HG03196 (cell line): Measurements from ENCODE around the gene UBE2V1.

Experiments
- ATAC-seq: cut with Tn5 transposase; IDR thresholded peaks from one replicate; pipeline ENCODE4 v1.9.1; 2021; ENCODE audit not compliant: unreplicated experiment

UBE2V1 gene

GRCh38 chr20:50049442-50050026, 63.4 kb downstream of the UBE2V1 start:
- no peak for ATAC-seq

- no peak for ATAC-seq
Observed at GRCh38 chr20:50048420-50049166, 64.4 kb downstream of the UBE2V1 start.

- no peak for ATAC-seq
Observed at GRCh38 chr20:50044353-50044960, 68.5 kb downstream of the UBE2V1 start.

GRCh38 chr20:50043573-50044352, 69.2 kb downstream of the UBE2V1 start:
- ATAC-seq: no peak

- ATAC-seq: no peak
Observed at GRCh38 chr20:50042370-50043313, 70.3 kb downstream of the UBE2V1 start.

- no peak for ATAC-seq
Observed at GRCh38 chr20:50041246-50041873, 71.6 kb downstream of the UBE2V1 start.

GRCh38 chr20:50040432-50041245, 72.3 kb downstream of the UBE2V1 start:
- ATAC-seq: no peak

GRCh38 chr20:50039706-50040431, 73.1 kb downstream of the UBE2V1 start:
- ATAC-seq: no peak

- ATAC-seq: no peak
Observed at GRCh38 chr20:50038574-50038991, 74.4 kb downstream of the UBE2V1 start.

- no peak for ATAC-seq
Observed at GRCh38 chr20:50038169-50038568, 74.8 kb downstream of the UBE2V1 start.

GRCh38 chr20:50037575-50037974, 75.4 kb downstream of the UBE2V1 start:
- ATAC-seq: no peak

GRCh38 chr20:50037123-50037522, 75.8 kb downstream of the UBE2V1 start:
- ATAC-seq: no peak

GRCh38 chr20:50036703-50037102, 76.2 kb downstream of the UBE2V1 start:
- no peak for ATAC-seq

GRCh38 chr20:50034567-50035180, 78.3 kb downstream of the UBE2V1 start:
- ATAC-seq: no peak

GRCh38 chr20:50032955-50033666, 79.8 kb downstream of the UBE2V1 start:
- no peak for ATAC-seq
